ENCODE measurements around the gene DHRS11. TPM values are rescaled to one million over a fixed set of nuclear protein-coding genes. Genes with fewer than 3 reads are reported as not detected.

Gene DHRS11
- total and polyA plus RNA-seq, 2 of the 4 experiments (the other 2 are of a cell fraction), result 7.0 to 14.5 TPM

DNA sequence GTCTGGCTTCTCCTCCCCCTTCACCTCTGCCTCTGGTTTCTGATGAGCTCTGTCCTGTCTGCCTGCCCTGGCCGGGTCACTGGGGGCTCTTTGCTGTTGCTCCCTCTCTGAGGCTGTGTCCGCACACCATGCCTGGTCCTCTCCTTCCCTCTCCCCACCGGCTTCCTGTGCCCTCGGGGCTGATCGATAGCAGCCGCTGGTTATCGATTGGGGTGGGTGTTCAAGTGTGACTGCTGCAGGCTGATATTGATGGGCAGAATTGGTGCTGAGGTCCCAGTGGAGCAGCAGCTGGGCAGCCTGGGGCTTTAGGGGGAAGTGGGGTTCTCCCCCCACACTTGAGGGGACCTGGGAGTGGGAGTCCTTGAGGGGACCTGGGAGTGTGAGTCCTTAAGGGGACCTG, 26.1 kb downstream of the DHRS11 start:
- Histone ChIP-seq H3K4me3 (ENCODE audit: insufficient read depth, low read depth, low read length) (no peak overlapping the region), H3K79me1 (ENCODE audit: low read depth in 1 of 2, low read length in 2 of 2) (no peaks in the 10 kb centered on the region), H4K20me1 (ENCODE audit: insufficient read depth, low read length) (no peaks in the 10 kb centered on the region; the same call in 1 of the 2 replicates), H2AFZ (replicated peaks; ENCODE audit: low read length, poor library complexity) (no peak overlapping the region), H3K4ac (ENCODE audit: low read depth, low read length) (no peak overlapping the region), H2BK20ac (ENCODE audit: low read depth, low read length) (no peak overlapping the region), H3K18ac (ENCODE audit: low read depth, low read length) (no peak overlapping the region), H4K5ac (ENCODE audit: low read depth, low read length) (no peak overlapping the region), H3K9me3 (ENCODE audit: control insufficient read depth, insufficient read depth, low read length) (no peaks in the 10 kb centered on the region), H4K8ac (ENCODE audit: low read depth in 2 of 2, low read length in 2 of 2) (no peak overlapping the region), H3K56ac (ENCODE audit: extremely low read depth, insufficient read depth, low read length) (no peak overlapping the region), H2BK5ac (ENCODE audit: low read depth, low read length, poor library complexity, severe bottlenecking) (no peak overlapping the region), H3K4me1 (ENCODE audit: control insufficient read depth, insufficient read depth, low read length) (no peaks in the 10 kb centered on the region), H2AK9ac (replicated peaks; ENCODE audit: low read depth, low read length, poor library complexity) (no peak overlapping the region), H3K9me1 (ENCODE audit: insufficient read depth, low read length) (no peaks in the 10 kb centered on the region), H3K9ac (ENCODE audit: low read depth, low read length) (no peak overlapping the region), H3K36me3 (ENCODE audit: control insufficient read depth, insufficient read depth, low read length) (no peaks in the 10 kb centered on the region), H3K4me2 (ENCODE audit: low read depth, low read length) (no peak overlapping the region), H3K27ac (ENCODE audit: insufficient read depth, low read length) (no peak overlapping the region), H2AK5ac (ENCODE audit: low read depth, low read length) (no peak overlapping the region), H2BK120ac (ENCODE audit: low read depth, low read length) (no peak overlapping the region), H4K91ac (ENCODE audit: insufficient read depth, low read depth, low read length) (no peak overlapping the region), H3K27me3 (ENCODE audit: control insufficient read depth, insufficient read depth, low read length) (peaks cover 12% of the 10 kb centered on the region; the same call in 1 of the 2 replicates), H3K23ac (ENCODE audit: low read depth, low read length) (no peak overlapping the region), H2BK15ac (ENCODE audit: low read depth, low read length) (no peak overlapping the region), H3K14ac (replicated peaks; ENCODE audit: low read depth, low read length) (no peak overlapping the region)
- ATAC-seq (ENCODE audit: low read depth) (no peak), DNase-seq (no peak)
- WGBS, 2 experiments (ENCODE audit: extremely low coverage in 2 of 2, insufficient read length in 1 of 2), result no CpG with 5 or more reads among the region's 7 CpGs
- intact Hi-C loops (cut with micrococcal nuclease) (no loop called here), in situ Hi-C loops (cut with MboI; ENCODE audit: low sequenced_read_pairs) (no loop called here), dilution Hi-C loops (cut with HindIII; ENCODE audit: low sequenced_read_pairs, unreplicated experiment) (no loop called here)
- ChIA-PET POLR2A (ENCODE audit: unreplicated experiment) (no interaction called here), CTCF (interaction anchor here (1.4 kb wide), 1 partner anchor 15 kb away, joined by 5 read pairs; no protein-coding TSS in a partner anchor)
- TF ChIP-seq FOS (IDR thresholded peaks at IDR 0.05; ENCODE audit: low read depth, low read length) (no peak), RAD21 (IDR thresholded peaks at IDR 0.05; ENCODE audit: low read length) (no peak), RCOR1 (IDR thresholded peaks at IDR 0.05; ENCODE audit: insufficient replicate concordance, low read length) (no peak), MAFK (IDR thresholded peaks at IDR 0.05; ENCODE audit: low read depth, low read length) (no peak), RFX5 (IDR thresholded peaks at IDR 0.05; ENCODE audit: low read depth, low read length) (no peak), BHLHE40 (IDR thresholded peaks at IDR 0.05; ENCODE audit: low read depth, low read length) (no peak), CEBPB (IDR thresholded peaks at IDR 0.05; ENCODE audit: low read depth, low read length) (no peak), POLR2A (IDR thresholded peaks at IDR 0.05; ENCODE audit: low read depth, low read length) (no peak)
- TF ChIP-seq, protein P1, sequence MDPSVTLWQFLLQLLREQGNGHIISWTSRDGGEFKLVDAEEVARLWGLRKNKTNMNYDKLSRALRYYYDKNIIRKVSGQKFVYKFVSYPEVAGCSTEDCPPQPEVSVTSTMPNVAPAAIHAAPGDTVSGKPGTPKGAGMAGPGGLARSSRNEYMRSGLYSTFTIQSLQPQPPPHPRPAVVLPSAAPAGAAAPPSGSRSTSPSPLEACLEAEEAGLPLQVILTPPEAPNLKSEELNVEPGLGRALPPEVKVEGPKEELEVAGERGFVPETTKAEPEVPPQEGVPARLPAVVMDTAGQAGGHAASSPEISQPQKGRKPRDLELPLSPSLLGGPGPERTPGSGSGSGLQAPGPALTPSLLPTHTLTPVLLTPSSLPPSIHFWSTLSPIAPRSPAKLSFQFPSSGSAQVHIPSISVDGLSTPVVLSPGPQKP (IDR thresholded peaks at IDR 0.05; ENCODE audit: borderline replicate concordance, low read depth, low read length), result no peak
- TF ChIP-seq, protein P2, sequence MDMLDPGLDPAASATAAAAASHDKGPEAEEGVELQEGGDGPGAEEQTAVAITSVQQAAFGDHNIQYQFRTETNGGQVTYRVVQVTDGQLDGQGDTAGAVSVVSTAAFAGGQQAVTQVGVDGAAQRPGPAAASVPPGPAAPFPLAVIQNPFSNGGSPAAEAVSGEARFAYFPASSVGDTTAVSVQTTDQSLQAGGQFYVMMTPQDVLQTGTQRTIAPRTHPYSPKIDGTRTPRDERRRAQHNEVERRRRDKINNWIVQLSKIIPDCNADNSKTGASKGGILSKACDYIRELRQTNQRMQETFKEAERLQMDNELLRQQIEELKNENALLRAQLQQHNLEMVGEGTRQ (IDR thresholded peaks at IDR 0.05; ENCODE audit: low read depth, low read length), result no peak
- BruUV-seq (replicated peaks), result no TSS peak
